Heart right ventricle (tissue), 16 donors: ENCODE data around the gene ELAVL3. TPM values are rescaled to one million over a fixed set of nuclear protein-coding genes. Genes with fewer than 3 reads are reported as not detected.
A peak's percentile ranks its signal among the peaks of the same experiment; 100 is the strongest.

Source experiments
- ATAC-seq, 8 donors: fragments of 200-7000 bp; cut with Tn5 transposase; one replicate each; pipeline ENCODE4 v1.9.1; 2020; ENCODE audit warnings: mild to moderate bottlenecking in 8 of 8, moderate library complexity in 8 of 8, moderate number of reproducible peaks in 1 of 8
- DNase-seq, 2 donors: peaks; one replicate each; pipeline ENCODE4 v3.0.0-alpha.2; 2020
- H3K27ac ChIP-seq, 10 donors: fragments of 200-600 bp; sonication (generic) in 2 of 10; one replicate each; pipeline versions ENCODE4 v1.5.0 to v1.8.0; 2020 to 2022; ENCODE audit warnings: mild to moderate bottlenecking in 3 of 10
- H3K27me3 ChIP-seq, 7 donors: fragments of 200-600 bp; one replicate each; pipeline ENCODE4 v1.8.0; 2021 to 2022; ENCODE audit warnings: mild to moderate bottlenecking in 2 of 7
- H3K36me3 ChIP-seq, 9 donors: fragments of 200-600 bp; sonication (generic) in 1 of 9; one replicate each; pipeline versions ENCODE4 v1.5.0 to v1.8.0; 2020 to 2022; ENCODE audit warnings: mild to moderate bottlenecking in 2 of 9
- H3K4me1 ChIP-seq, 9 donors: fragments of 200-600 bp; sonication (generic) in 1 of 9; one replicate each; pipeline versions ENCODE4 v1.5.0 to v1.8.0; 2020 to 2022; ENCODE audit warnings: mild to moderate bottlenecking in 4 of 9
- H3K4me3 ChIP-seq, 10 donors: fragments of 200-600 bp; sonication (generic) in 2 of 10; one replicate each; pipeline versions ENCODE4 v1.5.0 to v1.8.0; 2020 to 2022; ENCODE audit warnings: mild to moderate bottlenecking in 7 of 10, moderate library complexity in 2 of 10
- H3K9me3 ChIP-seq, 11 donors: fragments of 200-600 bp in 10 of 11; sonication (generic) in 2 of 11; one replicate each; pipeline versions ENCODE4 v1.5.0 to v1.8.0; 2013 to 2022; ENCODE audit warnings: mild to moderate bottlenecking in 2 of 11, control low read depth in 1 of 11, moderate library complexity in 1 of 11
- CTCF ChIP-seq, 9 donors: fragments of 200-600 bp; sonication (generic) in 2 of 9; IDR thresholded peaks; one replicate each; pipeline versions ENCODE4 v1.5.0 to v1.8.0; 2021 to 2022; ENCODE audit warnings: antibody characterized with exemption in 9 of 9, mild to moderate bottlenecking in 5 of 9, moderate library complexity in 1 of 9
- WGBS, 2 donors: extraction: QIAGEN DNeasy Blood & Tissue Kit; methylation state at CpG; one replicate each; pipeline ENCODE4 v1.1.7; 2013; ENCODE audit warnings: inconsistent platforms in 1 of 2; 5-methylcytosine and 5-hydroxymethylcytosine counted together
- intact Hi-C, 10 donors: fragments of 100-400 bp; cut with DNase I; formaldehyde crosslinking; loops; one replicate each; pipeline versions ENCODE4 v1.11.1 to v1.14.2; 2022
- polyA plus RNA-seq, 2 donors: library from polyadenylated mRNA; stranded (reverse); fragments of 200-250 nt; gene quantifications; one replicate each; pipeline ENCODE4 v1.2.3, GENCODE V29; 2013
- total RNA-seq, 10 donors: library from RNA; stranded (reverse); fragmentation: NEBNext Ultra II Directional in 3 of 10; extraction: Animal tissue kit (Norgen Biotek cat#: 25700) in 3 of 10; gene quantifications; one replicate each; pipeline versions ENCODE4 v1.2.1 to v1.2.4, GENCODE V29; 2021 to 2023
- donor health status: Arrhythmogenic right ventricular cardiomyopathy.
- donor health status: ischemic (EF 13 %, LVEDD 7.1; RV severe dilation, severe dysfunction).
- donor health status: healthy with polysubstance abuse.
- donor health status: DM: no; HTN: yes; CAD: no.
- donor health status: DM: no; HTN: no; CAD: no.
- donor health status: ischemic (EF 25% LVEDD 6.9; RV normal size, moderate dysfunction).
- donor health status: ischemic (EF 25% LVEDD 5.7; RV mildly dilated, moderate dysfunction).
- donor health status: healthy.
- donor health status: DM: yes; HTN: yes; CAD: no.
- donor health status: Ischemic cardiomyopathy.
- donor health status: ischemic (EF 35%, LVEDD 5.7; RV mildly dilated, moderate dysfunction).
- donor health status: nonischemic (EF 11% LVEDD 7.7; RV severe dilation, severe dysfunction).
- donor health status: DM: yes; HTN: yes; CAD: no.
- donor health status: PGD.
- donor health status: ischemic (EF 29% LVEDD 5.4; RV normal size, mild dysfunction).
- donor health status: nonischemic (EF 23%, LVEDD 6.1; RV moderate dilation, normal function).

The ELAVL3 gene
- total and polyA plus RNA-seq, 12 donors, result 0.07 to 0.44 (median 0.21) TPM; not detected in 3

DNA sequence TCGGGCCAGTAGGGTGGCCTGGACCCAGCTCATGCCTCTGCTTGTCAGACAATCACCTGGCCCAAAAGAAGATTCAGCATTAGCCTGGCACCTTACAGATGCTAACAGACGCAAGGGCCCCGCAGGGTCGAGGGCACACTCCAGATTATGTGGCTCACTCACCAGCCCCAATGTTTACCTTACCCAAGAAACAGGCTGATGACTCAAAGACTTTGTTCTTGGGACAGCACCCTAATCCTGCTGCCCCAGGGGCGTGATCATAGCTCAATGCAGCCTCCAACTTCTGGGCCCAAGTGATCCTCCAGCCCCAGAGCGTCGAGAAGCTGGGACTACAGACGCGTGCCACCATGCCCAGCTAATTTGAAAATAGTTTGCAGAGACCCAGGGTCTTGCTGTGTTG lies 38.3 kb upstream of the ELAVL3 start:
- Histone ChIP-seq H3K4me3 (no peak overlapping the region), H3K36me3 (peaks cover 0 to 95% (median 30%) of the 10 kb centered on the region in 9 donors), H3K27ac (no peak overlapping the region), H3K27me3 (no peaks in the 10 kb centered on the region), H3K4me1 (no peaks in the 10 kb centered on the region), H3K9me3 (no peaks in the 10 kb centered on the region)
- DNase-seq, result no peak
- 93 to 94% methylated on average over 9 of the region's 9 CpGs for WGBS, 2 donors
- TF ChIP-seq CTCF (IDR thresholded peaks at IDR 0.05), result no peak
- intact Hi-C loops, result no loop called here
- ATAC-seq, result no peak

- DNase-seq (no peak), ATAC-seq (peak in 2 of 8 donors; percentile 21 to 25)
- Histone ChIP-seq H3K4me1 (no peaks in the 10 kb centered on the region), H3K27ac (no peak overlapping the region), H3K27me3 (no peaks in the 10 kb centered on the region), H3K4me3 (no peak overlapping the region), H3K36me3 (peaks cover 0 to 98% (median 46%) of the 10 kb centered on the region in 9 donors), H3K9me3 (no peaks in the 10 kb centered on the region)
- intact Hi-C loops, result no loop called here
- WGBS, 2 donors, result 93 to 96% methylated on average over 20 of the region's 20 CpGs
- TF ChIP-seq CTCF (IDR thresholded peaks at IDR 0.05), result no peak
These were observed 33.1 kb upstream of the ELAVL3 start for GRCh38 chr19:11513946-11514345.

GRCh38 chr19:11510444-11510843 lies 29.6 kb upstream of the ELAVL3 start:
- H3K36me3 ChIP-seq, result peaks cover 0 to 73% (median 22%) of the 10 kb centered on the region in 9 donors

GRCh38 chr19:11507370-11508078 lies 26.7 kb upstream of the ELAVL3 start:
- 89 to 92% methylated on average over 18 of the region's 18 CpGs for WGBS, 2 donors

More at GRCh38 chr19:11510444-11510843, 29.6 kb upstream of the ELAVL3 start:
- Histone ChIP-seq H3K4me1 (peaks cover 0 to 10% (median 7%) of the 10 kb centered on the region in 9 donors), H3K27ac (no peak overlapping the region), H3K27me3 (no peaks in the 10 kb centered on the region), H3K9me3 (no peaks in the 10 kb centered on the region), H3K4me3 (no peak overlapping the region)
- no peak for DNase-seq
- no peak for TF ChIP-seq CTCF (IDR thresholded peaks at IDR 0.05)
- no peak for ATAC-seq
- 94 to 96% methylated on average over 8 of the region's 8 CpGs for WGBS, 2 donors
- intact Hi-C loops, result no loop called here

More at GRCh38 chr19:11507370-11508078, 26.7 kb upstream of the ELAVL3 start:
- Histone ChIP-seq H3K27me3 (no peaks in the 10 kb centered on the region), H3K4me1 (peaks cover 0 to 16% (median 11%) of the 10 kb centered on the region in 9 donors), H3K4me3 (no peak overlapping the region), H3K9me3 (no peaks in the 10 kb centered on the region), H3K36me3 (peaks cover 0 to 48% (median 14%) of the 10 kb centered on the region in 9 donors), H3K27ac (no peak overlapping the region)
- DNase-seq (no peak), ATAC-seq (no peak)
- no peak for TF ChIP-seq CTCF (IDR thresholded peaks at IDR 0.05)
- intact Hi-C loops, result no loop called here
